Anterior cingulate cortex (tissue), 58 donors: Measurements from ENCODE around the gene SHMT2.

Source experiments
- DNase-seq, 58 donors: peaks; one replicate each; lab custom pipeline; 2025; lab: John Stamatoyannopoulos, UW

Gene SHMT2

DNA sequence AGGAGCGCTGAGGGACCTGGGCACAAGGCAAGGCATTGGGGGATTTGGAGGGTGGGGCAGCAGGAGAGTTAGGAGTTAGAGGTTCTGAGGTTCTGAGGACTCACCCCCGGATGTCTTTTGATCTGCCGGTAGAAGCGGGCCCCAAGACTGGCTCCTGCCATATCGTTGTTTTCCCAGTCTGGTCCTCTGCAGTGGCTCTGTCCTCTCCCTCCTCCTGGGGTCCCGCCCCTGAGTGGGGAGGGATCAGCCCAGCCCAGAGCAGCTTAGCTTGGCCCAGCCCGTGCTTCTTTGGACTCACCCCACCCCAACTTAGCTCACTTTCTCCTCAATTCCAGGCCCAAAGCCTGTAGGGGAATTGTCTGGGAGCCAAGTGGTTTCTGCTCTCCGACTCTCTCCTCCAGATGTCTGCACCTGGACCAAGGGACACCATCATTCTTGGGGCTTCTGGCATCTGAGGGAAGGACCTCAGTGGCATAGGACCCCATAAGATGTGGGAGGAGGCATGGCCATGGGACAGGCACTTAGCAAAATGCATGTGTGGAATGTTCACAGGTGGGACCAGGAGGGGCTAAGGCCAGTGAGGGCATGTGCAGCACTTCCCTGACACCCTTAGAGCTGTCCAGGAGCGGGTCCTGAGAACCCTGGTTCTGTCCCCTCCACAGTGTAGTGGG, 7.5 kb downstream of the SHMT2 start:
- DNase-seq: no peak

DNA sequence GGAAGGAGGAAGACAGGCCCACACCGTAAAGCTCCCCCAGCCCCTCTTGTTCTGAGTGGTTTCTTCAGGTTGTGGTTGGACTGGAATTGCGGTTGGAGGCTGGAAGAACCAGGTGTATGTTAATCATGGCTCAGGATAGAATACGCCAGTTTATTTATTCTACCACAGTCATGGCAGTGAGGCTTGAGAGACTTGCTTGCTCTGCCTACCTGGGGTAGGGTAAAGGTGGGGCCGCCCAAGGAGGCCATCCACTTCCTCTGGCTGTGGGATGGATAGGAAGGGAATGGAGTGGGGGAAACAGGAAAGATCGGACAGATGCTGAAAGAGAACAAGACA, 8.1 kb downstream of the SHMT2 start:
- no peak for DNase-seq

DNA sequence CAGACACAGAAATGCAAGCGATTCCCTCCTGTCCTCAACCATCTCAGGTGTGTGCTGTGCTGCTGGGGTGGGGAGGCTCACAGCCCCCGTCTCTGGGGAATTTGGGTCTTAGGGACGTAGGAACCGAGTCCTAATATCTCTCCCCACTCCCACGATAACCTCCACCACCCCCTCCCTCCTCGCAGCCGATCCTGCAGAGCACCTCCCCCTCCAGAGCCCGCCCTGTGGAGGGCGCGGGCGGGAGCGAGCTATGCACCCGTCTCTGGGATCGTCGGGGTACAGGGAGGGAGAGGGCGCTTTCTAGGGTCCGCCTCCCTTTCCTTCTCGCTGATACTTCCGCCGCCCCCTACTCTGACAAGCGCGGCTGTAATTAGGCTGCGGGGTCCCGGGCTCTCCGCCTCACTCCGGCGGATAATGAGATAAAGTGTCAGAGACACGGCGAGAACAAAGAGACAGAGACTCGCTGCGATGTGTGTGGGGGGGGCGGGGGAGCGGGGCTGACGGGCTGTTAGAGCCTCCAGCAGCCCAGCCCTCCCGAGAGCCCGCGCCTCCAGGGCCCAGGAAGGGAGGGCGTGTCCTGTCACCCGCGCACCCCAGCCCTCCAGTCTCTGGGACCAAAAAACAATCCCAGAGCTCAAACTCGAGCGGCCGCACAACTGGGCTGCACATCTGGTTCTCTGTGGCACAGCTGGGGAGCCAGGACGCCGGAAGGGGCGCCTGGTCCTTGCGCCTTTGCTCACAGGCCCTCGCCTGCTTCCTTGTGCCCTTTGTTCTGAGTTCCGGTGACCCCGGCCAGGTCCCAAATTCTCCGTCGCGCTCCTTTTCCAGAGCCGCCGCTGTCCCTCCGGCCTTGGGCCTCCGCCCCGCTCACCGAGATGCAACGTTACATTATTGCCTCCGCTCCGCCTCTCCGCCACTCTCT, 8.7 kb downstream of the SHMT2 start:
- DNase-seq: no peak

- DNase-seq: peak; percentile 20 to 90 (median 74)
These were observed 9.5 kb downstream of the SHMT2 start for GRCh38 chr12:57238854-57239554.

DNA sequence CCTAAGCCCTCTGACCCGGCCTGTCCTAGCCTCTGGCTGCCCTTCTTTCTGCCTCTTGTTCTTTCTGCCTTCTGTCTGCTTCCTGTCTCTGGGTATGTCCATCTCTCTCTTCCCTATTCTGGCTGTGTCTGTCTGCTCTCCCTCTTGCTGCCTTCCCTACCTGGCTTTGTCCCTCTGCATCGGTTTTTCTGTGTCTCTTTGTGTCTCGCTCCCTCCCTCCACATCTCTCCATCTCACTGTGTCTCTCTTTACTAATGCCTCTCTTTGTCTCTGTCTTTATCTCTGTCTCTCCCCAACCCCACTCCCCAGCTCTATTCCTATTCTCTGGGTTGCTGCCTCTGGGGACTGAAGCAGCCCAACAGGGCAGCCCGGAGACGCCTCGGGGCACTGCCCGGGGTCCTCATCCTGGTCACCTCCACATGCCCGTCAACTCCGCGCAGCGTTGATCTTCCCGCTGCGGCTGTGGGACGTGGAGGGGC, 10.1 kb downstream of the SHMT2 start:
- peak in 3 of 58 donors; percentile 48 to 57 (median 50) for DNase-seq

- DNase-seq: peak in 56 of 58 donors; percentile 19 to 88 (median 58)
These were observed 10.8 kb downstream of the SHMT2 start for GRCh38 chr12:57240066-57240921.

DNA sequence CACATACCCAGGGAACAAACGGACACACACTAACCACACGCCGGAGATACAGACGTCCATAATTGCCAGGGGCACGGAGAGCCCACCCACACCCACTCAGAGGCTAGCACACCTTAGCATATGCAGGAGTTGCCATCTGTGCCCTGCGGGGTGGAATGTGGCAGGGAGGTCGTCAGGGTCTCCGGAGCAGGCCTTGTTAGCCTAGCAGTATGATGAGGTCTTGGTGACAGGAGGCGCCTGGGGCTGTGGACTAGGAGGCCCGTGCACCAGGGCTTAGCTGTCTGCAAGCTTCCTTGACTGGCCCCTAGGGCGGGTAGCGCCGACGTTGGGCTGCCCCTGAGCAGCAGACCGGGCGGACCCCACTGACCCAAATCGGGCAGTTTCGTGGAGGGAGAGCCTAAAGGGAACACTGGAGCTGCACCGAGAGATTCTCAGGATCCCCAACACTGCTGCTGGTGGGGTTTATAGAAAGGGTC, 11.5 kb downstream of the SHMT2 start:
- peak in 5 of 58 donors; percentile 29 to 56 (median 42) for DNase-seq

DNA sequence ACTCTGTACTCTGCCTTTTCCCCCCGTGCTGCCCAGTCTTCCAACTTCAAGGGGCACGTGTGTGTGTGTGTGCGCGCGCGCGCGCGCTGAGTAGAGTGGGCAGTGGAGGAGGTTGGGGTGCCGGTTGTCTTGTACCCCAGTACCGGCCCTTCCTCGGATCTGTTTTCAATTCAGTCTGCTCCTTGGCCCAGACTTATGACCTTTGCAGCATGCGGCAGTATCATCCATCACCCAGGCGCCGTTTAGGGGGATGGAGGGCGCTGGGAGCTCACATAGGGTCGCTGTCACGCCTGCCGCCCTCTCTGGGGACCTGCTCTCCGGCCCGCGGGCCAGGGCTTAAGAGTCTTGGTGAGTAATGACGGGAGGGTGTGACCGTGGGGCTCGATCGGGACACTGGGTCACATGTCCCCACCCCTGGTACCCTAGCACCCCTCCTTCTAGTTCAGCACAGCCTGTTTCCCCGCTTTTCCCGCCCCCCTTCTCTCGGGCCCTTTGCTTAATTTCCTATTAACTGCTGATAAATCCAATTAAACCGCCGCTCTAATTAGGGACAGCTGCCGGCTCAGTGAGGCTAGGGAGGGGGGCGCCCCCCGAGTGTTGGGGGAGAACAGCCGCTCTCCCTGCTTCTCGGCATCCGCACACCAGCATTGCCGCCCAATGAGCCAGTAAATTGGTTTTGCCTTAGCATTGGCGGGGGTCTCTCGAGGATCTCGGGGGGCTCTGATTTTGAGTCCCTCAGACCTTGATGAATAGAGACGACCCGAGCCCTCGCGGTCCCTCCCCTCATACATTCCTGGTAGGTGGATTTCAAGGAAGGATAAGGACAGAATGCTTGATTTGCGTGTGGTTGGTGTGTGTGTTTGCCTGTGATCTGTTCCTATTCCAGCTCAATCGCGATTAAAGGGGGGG, 12.1 kb downstream of the SHMT2 start:
- DNase-seq: peak in 10 of 58 donors; percentile 18 to 63 (median 20)

GRCh38 chr12:57242329-57242690, 12.8 kb downstream of the SHMT2 start:
- peak in 33 of 58 donors; percentile 17 to 84 (median 34) for DNase-seq

DNA sequence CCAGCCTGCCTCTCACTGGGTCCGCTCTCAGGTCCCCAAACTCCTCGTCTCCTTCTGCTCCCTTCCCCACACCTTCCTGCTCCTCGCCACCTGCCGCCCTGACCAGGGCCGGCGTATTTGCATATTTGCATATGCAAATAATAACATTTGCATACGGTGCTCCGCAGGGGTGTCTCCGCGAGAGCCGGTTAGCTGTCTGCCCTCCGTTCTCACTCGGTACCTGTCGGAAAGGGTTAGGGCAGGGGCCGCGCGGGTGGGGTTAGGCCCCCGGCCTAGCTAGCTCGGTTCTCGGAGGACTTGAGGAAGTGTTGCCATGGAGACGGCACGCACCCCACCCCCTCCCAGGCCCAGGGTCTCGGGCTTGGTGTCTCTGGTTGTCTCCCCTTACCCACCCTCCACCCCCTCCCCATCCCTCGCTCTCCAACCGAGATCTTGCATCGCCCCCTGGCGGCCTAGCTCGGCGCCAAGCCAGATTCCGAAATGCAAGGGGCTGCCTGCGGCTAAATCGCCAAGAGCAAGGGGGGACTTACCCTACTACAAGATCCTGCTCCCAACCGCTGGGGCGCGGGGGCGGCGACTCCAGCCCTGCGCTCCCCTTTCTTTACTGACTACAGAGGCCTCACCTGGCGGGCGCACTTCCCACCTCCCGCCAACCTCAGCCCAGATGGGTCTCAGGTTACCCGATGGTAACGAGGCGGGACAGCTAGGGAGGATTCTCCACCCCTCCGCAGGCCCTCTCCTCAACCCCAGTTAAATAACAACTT, 13.4 kb downstream of the SHMT2 start:
- DNase-seq: peak in 33 of 58 donors; percentile 12 to 84 (median 35)

- peak in 45 of 58 donors; percentile 10 to 74 (median 35) for DNase-seq
These were observed 14.2 kb downstream of the SHMT2 start for GRCh38 chr12:57243521-57244311.

- no peak for DNase-seq
These were observed 14.8 kb downstream of the SHMT2 start for GRCh38 chr12:57244312-57244696.

GRCh38 chr12:57247041-57247440, 17.5 kb downstream of the SHMT2 start:
- no peak for DNase-seq

DNA sequence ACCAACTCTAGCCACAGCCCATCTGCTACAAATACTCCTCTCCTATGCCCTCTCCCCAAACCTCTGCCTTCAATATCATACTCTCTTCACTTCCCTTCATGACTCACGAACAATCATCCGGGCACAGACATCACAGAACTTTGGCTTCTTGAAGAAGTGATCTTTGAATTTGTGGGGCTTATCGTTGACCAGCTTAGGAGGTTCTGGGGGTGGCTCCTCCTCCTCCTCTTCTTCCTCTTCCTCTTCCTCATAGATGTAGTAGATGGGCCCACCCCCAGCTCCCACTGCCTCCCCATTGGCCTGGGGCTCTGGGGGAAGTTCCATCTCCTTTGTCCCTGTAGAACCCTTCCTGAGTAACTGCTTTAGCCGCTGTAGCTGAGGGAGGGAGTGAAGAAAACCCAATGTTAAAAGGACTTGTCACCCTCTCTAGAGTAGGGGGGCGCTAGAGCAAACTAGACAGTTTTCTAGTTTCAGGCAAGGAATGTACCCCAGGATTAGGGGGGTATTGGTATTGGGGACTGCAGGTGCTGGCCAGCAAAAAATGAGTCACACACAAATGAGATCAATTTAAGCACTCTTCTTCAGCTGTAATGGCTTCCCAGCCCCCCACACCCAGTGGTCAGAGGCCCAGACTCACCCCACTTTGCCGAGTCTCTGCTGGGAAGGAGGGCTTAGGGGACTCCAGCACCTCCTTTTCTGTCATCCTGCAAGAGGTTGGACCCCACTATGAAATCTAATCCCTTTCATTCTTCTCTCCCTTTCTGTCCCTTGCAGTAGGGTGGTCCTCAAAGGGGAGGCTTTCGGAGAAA, 19.6 kb downstream of the SHMT2 start:
- peak in 2 of 58 donors; percentile 16 to 24 for DNase-seq

- no peak for DNase-seq
These were observed 21.0 kb downstream of the SHMT2 start for GRCh38 chr12:57250541-57250940.

DNA sequence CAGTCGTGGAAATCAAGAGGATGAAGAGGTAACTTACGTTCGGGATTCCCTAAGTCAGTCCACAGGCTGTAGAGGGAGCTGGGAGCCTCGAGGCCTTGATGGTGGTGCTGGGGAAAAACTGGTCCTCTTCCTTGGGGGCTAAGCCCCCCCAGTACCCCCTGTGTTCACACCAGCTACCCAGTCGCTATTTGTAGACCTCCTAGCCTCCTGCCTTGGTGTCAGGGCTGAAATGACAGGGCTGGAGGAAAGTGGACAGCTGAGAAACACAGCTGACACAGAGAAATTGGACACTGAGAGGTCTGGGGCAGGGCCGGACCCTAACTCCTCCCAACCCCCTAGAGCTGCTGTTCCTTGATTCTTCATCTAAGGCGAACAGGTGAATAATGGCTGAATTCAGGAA, 21.4 kb downstream of the SHMT2 start, which contains the start of gene STAC3:
TSS of gene STAC3 (minus strand) at position 232 of the 400 bp plus-strand sequence. CDS start 1,551 bp downstream, outside the sequence.
- no peak for DNase-seq
